Liver (tissue), 9 donors: Measurements from ENCODE around the gene SNAI1. TPM values are rescaled to one million over a fixed set of nuclear protein-coding genes. Genes with fewer than 3 reads are reported as not detected.
"Not testable (repeated sequence)": the region's sequence is repeated elsewhere in the genome, so short reads cannot be mapped to it uniquely, and the experiment has no call there.

Experiments used
- DNase-seq: peaks from one replicate; pipeline ENCODE4 v3.0.0-alpha.2; 2017; ENCODE audit warnings: low spot score
- H3K27ac ChIP-seq, 2 donors: one replicate each; pipeline ENCODE4 v1.7.0; 2013; ENCODE audit warnings: inconsistent platforms in 2 of 2, low read length in 2 of 2, control low read depth in 1 of 2, low read depth in 1 of 2, mild to moderate bottlenecking in 1 of 2
- H3K27me3 ChIP-seq, 4 donors: one replicate each; pipeline versions ENCODE4 v1.6.1 to v1.7.0; 2013; ENCODE audit warnings: low read length in 3 of 4, inconsistent platforms in 1 of 4, mild to moderate bottlenecking in 1 of 4, moderate library complexity in 1 of 4; ENCODE audit not compliant: control insufficient read depth in 4 of 4, insufficient read depth in 4 of 4
- H3K36me3 ChIP-seq, 4 donors: one replicate each; pipeline versions ENCODE4 v1.6.1 to v1.7.0; 2013; ENCODE audit warnings: low read length in 3 of 4, mild to moderate bottlenecking in 3 of 4, low read depth in 1 of 4, moderate library complexity in 1 of 4; ENCODE audit not compliant: control insufficient read depth in 4 of 4, insufficient read depth in 3 of 4
- H3K4me1 ChIP-seq, 4 donors: one replicate each; pipeline versions ENCODE4 v1.6.1 to v1.7.0; 2013; ENCODE audit warnings: low read length in 3 of 4, mild to moderate bottlenecking in 3 of 4, moderate library complexity in 1 of 4; ENCODE audit not compliant: control insufficient read depth in 4 of 4, insufficient read depth in 4 of 4
- H3K4me3 ChIP-seq, 3 donors: one replicate each; pipeline versions ENCODE4 v1.6.1 to v1.7.0; 2013; ENCODE audit warnings: low read length in 3 of 3, control low read depth in 1 of 3, low read depth in 1 of 3, mild to moderate bottlenecking in 1 of 3
- H3K9ac ChIP-seq, 2 donors: one replicate each; pipeline ENCODE4 v1.7.0; 2013; ENCODE audit warnings: low read length in 2 of 2, mild to moderate bottlenecking in 2 of 2, moderate library complexity in 2 of 2, control low read depth in 1 of 2, low read depth in 1 of 2
- H3K9me3 ChIP-seq, 4 donors: one replicate each; pipeline versions ENCODE4 v1.6.1 to v1.7.0; 2013; ENCODE audit warnings: low read length in 3 of 4; ENCODE audit not compliant: control insufficient read depth in 4 of 4
- FOXA1 ChIP-seq: IDR thresholded peaks from 2 replicates; pipeline ENCODE4 v1.6.1; 2016; ENCODE audit warnings: antibody characterized with exemption
- FOXA2 ChIP-seq: IDR thresholded peaks from 2 replicates; pipeline ENCODE4 v1.6.1; 2016; ENCODE audit warnings: antibody characterized with exemption
- GABPA ChIP-seq, 2 donors: IDR thresholded peaks in 1 of 2; conservative IDR thresholded peaks in 1 of 2; 2 replicates each; pipeline ENCODE4 v1.6.1; 2016; ENCODE audit warnings: antibody characterized with exemption in 2 of 2, mild to moderate bottlenecking in 1 of 2, moderate library complexity in 1 of 2
- HNF4G ChIP-seq: IDR thresholded peaks from 2 replicates; pipeline ENCODE4 v1.6.1; 2016; ENCODE audit warnings: antibody characterized with exemption
- NR2F2 ChIP-seq: IDR thresholded peaks from 2 replicates; pipeline ENCODE4 v1.6.1; 2016; ENCODE audit warnings: antibody characterized with exemption
- RAD21 ChIP-seq, 2 donors: IDR thresholded peaks; 2 replicates each; pipeline ENCODE4 v1.6.1; 2016; ENCODE audit warnings: antibody characterized with exemption in 2 of 2, mild to moderate bottlenecking in 2 of 2
- RXRA ChIP-seq, 2 donors: IDR thresholded peaks; 2 replicates each; pipeline ENCODE4 v1.6.1; 2017 to 2018; ENCODE audit warnings: antibody characterized with exemption in 2 of 2, mild to moderate bottlenecking in 1 of 2
- SP1 ChIP-seq: IDR thresholded peaks from 2 replicates; pipeline ENCODE4 v1.6.1; 2018; ENCODE audit warnings: antibody characterized with exemption, mild to moderate bottlenecking
- TAF1 ChIP-seq: conservative IDR thresholded peaks from 2 replicates; pipeline ENCODE4 v1.6.1; 2016; ENCODE audit warnings: antibody characterized with exemption, mild to moderate bottlenecking
- YY1 ChIP-seq: IDR thresholded peaks from 2 replicates; pipeline ENCODE4 v1.6.1; 2016; ENCODE audit warnings: antibody characterized with exemption, mild to moderate bottlenecking
- WGBS: extraction: QIAGEN DNeasy Blood & Tissue Kit; methylation state at CpG from one replicate; pipeline ENCODE4 v1.1.7; 2013; 5-methylcytosine and 5-hydroxymethylcytosine counted together
- polyA plus RNA-seq, 2 donors: library from polyadenylated mRNA; stranded (reverse) in 1 of 2; unstranded in 1 of 2; fragments of 200-250 nt in 1 of 2; fragments of >200 nt in 1 of 2; fragmentation: Nextera tagmentation in 1 of 2; extraction: Ambion mirVana in 1 of 2; gene quantifications; one replicate each; pipeline versions ENCODE4 v1.2.1 to v1.2.3, GENCODE V29; 2013 to 2015
- total RNA-seq, 2 donors: library from RNA; depleted of rRNA; stranded (reverse); fragments of >200 nt; gene quantifications; one replicate each; pipeline ENCODE4 v1.2.3, GENCODE V29; 2014
- TF ChIP-seq, protein P1 (sequence below): fragments of 150-350 bp; IDR thresholded peaks from 2 replicates; pipeline ENCODE4 v1.5.1; 2017; ENCODE audit warnings: improper control_type of control experiment, low read depth, low read length; ENCODE audit not compliant: missing input control
- TF ChIP-seq, protein P2 (sequence below): IDR thresholded peaks from 2 replicates; pipeline ENCODE4 v1.6.1; 2016; ENCODE audit warnings: antibody characterized with exemption
- TF ChIP-seq, protein P3 (sequence below): IDR thresholded peaks from 2 replicates; pipeline ENCODE4 v1.6.1; 2016; ENCODE audit warnings: antibody characterized with exemption
- donor health status: healthy.
- donor health status: healthy.
- donor health status: healthy.
- donor health status: healthy.
- donor health status: healthy.

The SNAI1 gene
- total and polyA plus RNA-seq, 4 donors = 0.28 to 3.4 (median 0.60) TPM

DNA sequence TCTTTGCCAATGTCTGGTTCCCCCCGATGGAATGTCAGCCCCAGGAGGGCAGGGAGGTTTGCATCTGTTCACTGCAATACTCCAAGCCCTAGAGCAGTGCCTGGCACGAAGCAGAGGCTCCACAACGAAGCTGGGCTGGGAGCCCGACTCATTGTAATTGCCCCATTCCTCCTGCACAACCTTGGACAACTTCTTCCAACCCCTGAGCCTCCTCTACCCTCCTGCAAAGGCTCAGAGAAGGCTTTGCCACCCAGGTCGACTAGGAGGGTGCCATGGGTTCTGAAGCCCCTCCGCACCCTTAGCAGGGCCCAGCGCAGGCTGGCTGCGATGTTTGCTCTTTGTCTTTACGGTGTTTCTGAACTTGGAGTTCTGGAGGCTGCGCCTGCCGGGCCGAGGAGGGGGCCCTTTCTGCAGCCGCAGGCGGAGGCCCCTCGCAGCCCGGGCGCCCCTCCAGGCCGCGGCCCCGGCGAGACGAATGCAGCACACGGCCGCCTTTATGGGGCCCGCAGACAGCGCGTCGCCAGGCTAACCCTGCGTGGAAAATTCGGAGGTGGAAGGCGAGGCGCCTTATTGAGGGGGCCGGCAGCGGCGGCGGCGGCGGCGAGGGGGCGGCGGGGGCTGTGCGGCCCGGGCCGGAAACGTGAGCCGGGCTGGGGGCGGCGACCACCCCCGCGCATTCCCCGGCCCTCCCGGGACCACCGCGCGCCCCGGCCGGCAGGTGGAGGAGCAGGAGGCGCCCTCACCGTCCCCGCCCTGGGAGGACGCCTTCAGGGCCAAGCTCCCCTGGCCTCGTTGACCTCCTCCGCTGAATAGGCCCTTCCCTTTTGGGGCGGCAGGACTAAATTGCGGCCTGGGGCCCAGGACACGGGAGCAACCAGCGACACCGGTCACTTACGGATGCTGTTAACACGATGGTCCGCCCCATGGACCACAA is 27.0 kb downstream of the SNAI1 start:
- H3K27ac ChIP-seq = no peak overlapping the region
- no peak overlapping the region for H3K4me3 ChIP-seq
- peaks cover 0 to 2% (median 0%) of the 10 kb centered on the region in 4 donors for H3K4me1 ChIP-seq
- no peaks in the 10 kb centered on the region for H3K27me3 ChIP-seq
- 25% methylated on average over 71 of the region's 71 CpGs for WGBS
- no peaks in the 10 kb centered on the region for H3K36me3 ChIP-seq
- no peak for TF ChIP-seq RAD21 (IDR thresholded peaks at IDR 0.05)
- TF ChIP-seq GABPA (IDR thresholded peaks at IDR 0.05 in 1 of 2, conservative IDR thresholded peaks at IDR 0.05 in 1 of 2) = no peak
- TF ChIP-seq FOXA2 = no peak
- TF ChIP-seq FOXA1 = no peak
- no peak for TF ChIP-seq HNF4G
- no peak overlapping the region for H3K9ac ChIP-seq
- DNase-seq = no peak
- H3K9me3 ChIP-seq = no peaks in the 10 kb centered on the region

DNA sequence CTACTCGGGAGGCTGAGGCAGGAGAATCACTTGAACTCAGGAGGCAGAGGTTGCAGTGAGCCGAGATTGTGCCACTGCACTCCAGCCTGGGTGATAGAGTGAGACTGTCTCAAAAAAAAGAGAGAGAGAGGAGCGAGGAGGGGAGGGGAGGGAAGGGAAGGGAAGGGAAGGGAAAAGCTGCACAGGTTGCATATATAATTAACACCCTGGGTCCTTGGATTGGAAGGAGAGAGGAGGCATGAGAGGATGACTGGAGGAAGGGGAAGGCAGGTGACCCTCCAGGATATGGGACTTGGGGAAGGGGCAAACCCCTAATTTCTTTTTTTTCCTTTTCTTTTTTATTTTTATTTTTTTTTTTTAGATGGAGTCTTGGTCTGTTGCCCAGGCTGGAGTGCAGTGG is 28.8 kb downstream of the SNAI1 start:
- H3K36me3 ChIP-seq, H3K27me3 ChIP-seq, H3K27ac ChIP-seq, H3K9ac ChIP-seq, H3K4me3 ChIP-seq, DNase-seq, H3K9me3 ChIP-seq, H3K4me1 ChIP-seq: not testable (repeated sequence)
- WGBS = 79% methylated on average over 2 of the region's 3 CpGs

DNA sequence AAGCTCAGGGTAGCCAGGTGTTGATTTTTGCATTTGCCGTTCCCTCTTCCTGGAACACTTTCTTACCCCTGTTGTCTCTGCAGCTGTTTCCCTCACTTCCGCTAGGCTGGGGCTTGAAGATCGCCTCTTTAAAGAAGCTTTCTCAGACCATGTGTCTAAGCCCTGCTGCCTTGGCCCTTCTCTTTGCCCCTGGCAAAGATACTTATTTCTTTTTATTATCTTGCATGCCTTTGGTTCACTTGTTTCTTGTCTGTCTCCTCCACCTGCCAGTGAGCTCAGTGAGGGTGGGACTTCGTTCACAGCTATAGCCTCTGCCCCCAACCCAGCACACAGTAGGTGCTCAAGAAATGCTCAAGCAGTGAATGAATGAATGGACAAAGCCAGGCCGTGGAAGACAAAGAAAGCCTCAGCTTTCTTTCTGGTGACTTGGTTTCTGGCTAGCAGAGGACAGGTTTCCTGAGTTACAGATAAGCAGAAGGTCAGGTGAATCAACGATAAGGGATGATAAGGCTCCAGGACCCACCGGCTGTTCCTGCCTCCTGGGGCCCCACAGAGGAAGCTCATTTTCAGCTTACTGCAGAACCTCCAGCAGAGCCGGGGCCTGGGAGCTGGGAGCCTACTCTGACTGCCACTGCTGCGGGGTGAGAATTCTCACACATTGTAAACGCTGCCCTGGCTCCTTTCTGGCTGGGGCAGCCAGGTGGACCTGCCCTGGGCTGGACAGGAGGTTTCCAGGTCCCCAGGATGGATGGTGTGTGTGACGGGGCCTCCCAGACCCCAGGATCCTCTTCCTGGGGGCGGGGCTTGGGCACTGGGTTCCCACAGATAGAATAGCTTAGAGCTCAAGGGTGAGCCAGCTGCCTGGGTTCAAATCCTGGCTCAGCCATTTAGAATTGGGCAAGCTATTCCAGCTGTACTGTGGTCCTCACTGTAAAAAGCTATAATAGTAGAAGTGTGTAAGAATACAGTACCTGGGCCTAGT is 29.8 kb downstream of the SNAI1 start:
- H3K4me3 ChIP-seq = no peak overlapping the region
- peaks cover 0 to 2% (median 0%) of the 10 kb centered on the region in 4 donors for H3K4me1 ChIP-seq
- H3K9ac ChIP-seq = no peak overlapping the region
- TF ChIP-seq YY1 = no peak
- TF ChIP-seq, protein P1, sequence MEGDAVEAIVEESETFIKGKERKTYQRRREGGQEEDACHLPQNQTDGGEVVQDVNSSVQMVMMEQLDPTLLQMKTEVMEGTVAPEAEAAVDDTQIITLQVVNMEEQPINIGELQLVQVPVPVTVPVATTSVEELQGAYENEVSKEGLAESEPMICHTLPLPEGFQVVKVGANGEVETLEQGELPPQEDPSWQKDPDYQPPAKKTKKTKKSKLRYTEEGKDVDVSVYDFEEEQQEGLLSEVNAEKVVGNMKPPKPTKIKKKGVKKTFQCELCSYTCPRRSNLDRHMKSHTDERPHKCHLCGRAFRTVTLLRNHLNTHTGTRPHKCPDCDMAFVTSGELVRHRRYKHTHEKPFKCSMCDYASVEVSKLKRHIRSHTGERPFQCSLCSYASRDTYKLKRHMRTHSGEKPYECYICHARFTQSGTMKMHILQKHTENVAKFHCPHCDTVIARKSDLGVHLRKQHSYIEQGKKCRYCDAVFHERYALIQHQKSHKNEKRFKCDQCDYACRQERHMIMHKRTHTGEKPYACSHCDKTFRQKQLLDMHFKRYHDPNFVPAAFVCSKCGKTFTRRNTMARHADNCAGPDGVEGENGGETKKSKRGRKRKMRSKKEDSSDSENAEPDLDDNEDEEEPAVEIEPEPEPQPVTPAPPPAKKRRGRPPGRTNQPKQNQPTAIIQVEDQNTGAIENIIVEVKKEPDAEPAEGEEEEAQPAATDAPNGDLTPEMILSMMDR = no peak
- no peak for TF ChIP-seq RAD21 (IDR thresholded peaks at IDR 0.05)
- no peak for TF ChIP-seq GABPA (IDR thresholded peaks at IDR 0.05 in 1 of 2, conservative IDR thresholded peaks at IDR 0.05 in 1 of 2)
- TF ChIP-seq, protein P2, sequence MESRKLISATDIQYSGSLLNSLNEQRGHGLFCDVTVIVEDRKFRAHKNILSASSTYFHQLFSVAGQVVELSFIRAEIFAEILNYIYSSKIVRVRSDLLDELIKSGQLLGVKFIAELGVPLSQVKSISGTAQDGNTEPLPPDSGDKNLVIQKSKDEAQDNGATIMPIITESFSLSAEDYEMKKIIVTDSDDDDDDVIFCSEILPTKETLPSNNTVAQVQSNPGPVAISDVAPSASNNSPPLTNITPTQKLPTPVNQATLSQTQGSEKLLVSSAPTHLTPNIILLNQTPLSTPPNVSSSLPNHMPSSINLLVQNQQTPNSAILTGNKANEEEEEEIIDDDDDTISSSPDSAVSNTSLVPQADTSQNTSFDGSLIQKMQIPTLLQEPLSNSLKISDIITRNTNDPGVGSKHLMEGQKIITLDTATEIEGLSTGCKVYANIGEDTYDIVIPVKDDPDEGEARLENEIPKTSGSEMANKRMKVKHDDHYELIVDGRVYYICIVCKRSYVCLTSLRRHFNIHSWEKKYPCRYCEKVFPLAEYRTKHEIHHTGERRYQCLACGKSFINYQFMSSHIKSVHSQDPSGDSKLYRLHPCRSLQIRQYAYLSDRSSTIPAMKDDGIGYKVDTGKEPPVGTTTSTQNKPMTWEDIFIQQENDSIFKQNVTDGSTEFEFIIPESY = no peak
- no peak for TF ChIP-seq TAF1
- TF ChIP-seq NR2F2 = no peak
- TF ChIP-seq, protein P3, sequence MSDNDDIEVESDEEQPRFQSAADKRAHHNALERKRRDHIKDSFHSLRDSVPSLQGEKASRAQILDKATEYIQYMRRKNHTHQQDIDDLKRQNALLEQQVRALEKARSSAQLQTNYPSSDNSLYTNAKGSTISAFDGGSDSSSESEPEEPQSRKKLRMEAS = no peak
- no peak for TF ChIP-seq RXRA (IDR thresholded peaks at IDR 0.05)
- no peak for TF ChIP-seq SP1
- no peaks in the 10 kb centered on the region for H3K9me3 ChIP-seq
- H3K36me3 ChIP-seq = no peaks in the 10 kb centered on the region
- H3K27ac ChIP-seq = no peak overlapping the region
- DNase-seq = no peak
- 54% methylated on average over 12 of the region's 12 CpGs for WGBS
- H3K27me3 ChIP-seq = no peaks in the 10 kb centered on the region
